T1000 (cell line): ENCODE measurements around the gene FAM83D.

ENCODE experiments used
- DNase-seq: peaks from one replicate; lab custom pipeline; 2025; ENCODE audit warnings: mixed read lengths; lab: John Stamatoyannopoulos, UW

Gene FAM83D

DNA sequence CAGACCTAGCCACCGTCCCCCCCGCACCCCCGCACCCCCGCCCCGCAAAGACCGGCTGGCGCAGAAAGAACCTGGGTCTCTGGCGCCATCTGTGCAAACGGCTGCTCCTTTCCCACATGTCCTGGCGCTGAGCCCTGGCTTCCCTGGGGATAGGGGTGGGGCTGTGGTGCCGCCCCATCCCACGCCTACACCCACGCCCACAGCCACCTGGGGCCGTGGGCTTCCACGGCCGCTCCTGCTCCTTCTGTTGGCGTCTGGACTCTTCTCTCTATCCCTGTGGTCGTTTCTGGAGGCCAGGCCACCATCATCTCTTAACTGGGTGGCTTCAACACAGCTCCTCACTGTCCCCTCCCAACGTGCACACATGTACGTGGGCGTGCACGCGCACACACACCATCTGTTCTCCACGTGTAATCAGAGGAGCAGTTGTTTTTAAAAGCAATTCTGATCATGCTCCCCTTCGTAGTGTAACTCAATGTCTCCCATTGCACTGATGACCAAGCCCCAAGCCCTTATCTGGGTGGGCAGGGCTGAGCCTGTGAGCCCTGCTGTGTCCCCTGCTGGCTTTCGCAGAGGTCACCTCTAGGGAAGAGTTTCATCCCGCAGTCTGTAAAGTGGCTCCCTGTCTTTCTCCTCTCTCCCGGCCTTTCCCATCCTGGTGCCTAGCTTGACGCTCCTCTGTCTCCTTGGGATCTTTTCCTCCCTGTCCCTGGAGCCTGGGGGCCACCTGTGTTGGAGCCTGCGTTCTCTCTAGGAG is 31.9 kb upstream of the FAM83D start:
- DNase-seq: no peak

DNA sequence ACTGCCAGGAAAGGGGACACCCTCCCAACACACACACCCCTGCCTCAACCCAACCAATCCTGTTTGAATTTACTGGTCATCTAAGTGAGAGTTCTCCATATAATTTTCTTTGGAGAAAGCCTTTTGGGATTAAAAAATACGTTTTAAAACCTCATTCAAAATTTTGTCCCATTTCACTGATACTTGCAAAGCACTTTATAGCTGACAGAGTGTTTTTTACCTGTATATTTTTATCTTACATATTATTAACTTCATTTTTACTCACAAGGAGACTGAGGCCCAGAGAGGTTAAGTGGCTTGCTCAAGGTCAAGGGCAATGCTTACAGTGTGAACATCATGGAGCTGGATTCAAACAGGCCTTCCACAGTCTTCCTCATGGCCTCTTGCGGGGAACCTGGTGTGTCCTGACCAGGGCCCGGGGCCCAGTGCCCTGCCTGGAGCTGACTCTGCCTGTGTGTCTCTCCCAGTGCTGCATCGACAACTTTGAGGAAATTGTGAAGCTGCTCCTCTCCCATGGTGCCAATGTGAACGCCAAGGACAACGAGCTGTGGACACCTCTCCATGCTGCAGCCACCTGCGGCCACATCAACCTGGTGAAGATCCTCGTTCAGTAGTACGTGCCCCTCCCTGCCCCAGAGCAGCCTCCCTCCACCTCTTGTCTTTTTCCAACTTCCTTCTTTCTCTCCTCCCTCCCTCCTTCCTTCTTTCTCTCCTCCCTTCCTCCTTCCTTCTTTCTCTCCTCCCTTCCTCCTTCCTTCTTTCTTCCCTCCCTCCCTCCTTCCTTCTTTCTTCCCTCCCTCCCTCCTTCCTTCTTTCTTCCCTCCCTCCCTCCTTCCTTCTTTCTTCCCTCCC is 30.9 kb upstream of the FAM83D start:
- no peak for DNase-seq

DNA sequence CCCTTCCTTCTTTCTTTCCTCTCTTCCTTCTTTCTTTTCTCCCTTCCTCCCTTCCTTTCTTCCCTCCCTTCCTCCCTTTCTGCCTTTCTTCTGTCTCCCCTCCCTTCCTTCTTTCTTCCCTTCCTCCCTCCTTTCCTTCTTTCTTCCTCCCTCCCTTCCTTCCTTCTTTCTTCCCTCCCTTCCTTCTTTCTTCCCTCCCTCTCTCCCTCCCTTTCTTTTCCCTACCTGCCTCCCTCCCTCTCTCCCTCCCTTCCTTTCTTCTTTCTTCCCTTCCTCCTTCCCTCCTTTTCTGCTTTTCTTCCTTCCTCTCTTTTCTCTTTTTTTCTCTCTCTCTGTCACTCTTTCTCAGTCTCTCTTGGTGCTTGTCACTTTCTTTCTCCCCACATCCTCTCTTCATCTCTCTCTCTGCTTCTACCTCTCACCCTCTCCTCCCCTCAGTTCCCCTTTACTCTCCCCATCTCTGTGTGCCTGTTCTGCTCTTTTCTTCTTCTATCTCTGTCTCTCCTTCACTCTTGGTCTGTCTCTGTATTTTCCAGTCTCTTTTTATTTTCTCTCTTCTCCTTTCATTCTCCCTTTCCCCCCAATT is 30.1 kb upstream of the FAM83D start:
- no peak for DNase-seq

- no peak for DNase-seq
Measured at GRCh38 chr20:38897267-38897666, 28.9 kb upstream of the FAM83D start.

- DNase-seq: no peak
Measured at GRCh38 chr20:38900606-38901005, 25.6 kb upstream of the FAM83D start.

DNA sequence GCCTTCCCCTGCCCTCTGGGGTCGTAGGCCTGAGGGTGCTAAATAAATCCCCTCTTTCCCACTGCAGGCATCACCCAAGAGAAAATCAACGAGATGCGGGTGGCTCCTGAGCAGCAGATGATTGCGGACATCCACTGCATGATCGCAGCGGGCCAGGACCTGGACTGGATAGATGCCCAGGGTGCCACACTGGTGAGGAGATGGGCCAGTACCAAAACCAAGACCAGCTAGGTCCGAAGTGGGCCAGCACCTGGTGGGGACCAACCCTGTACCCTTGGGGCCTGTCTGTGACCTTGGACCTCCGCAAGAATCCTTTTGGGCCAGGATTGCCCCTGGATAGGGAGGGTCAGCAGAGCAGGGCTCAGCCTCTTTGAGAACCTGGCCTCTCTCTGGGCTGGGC is 23.6 kb upstream of the FAM83D start:
- DNase-seq: no peak

DNA sequence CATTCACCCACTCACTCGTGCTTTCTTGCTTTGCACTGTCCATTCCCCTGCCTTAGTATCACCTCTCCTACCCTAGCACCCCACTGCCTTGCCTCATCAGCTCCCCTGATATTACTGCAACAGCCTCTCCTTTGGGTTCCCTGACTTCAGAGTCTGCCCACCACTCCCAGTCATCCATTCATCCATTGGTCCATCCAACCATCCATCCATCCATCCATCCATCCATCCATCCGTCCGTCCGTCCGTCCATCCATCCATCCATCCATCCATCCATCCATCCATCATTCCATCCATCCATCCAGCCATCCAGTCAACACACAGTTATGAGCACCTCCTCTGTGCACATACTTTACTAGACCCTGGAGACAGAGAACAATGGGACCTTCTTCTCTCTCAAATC is 22.9 kb upstream of the FAM83D start:
- no peak for DNase-seq

DNA sequence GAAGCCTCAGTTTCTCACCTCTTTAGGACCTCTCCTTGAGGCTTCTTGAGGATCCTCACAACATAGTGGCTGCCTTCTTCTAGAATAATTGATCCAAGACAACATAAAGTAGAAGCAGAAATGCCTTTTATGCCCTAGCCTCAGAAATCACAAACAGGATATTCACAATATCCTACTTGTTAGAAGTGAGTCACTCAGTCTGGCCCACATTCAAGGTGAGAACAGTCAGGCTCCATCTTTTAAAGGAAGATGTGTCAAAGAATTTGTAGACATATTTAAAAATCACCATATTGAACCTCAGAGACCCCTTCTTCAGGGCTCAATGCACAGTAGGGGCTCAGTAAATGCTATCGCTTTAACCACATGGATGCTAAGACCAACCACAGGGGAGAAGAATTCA is 20.8 kb upstream of the FAM83D start:
- DNase-seq: no peak

- DNase-seq: no peak
Measured at GRCh38 chr20:38907918-38908677, 18.1 kb upstream of the FAM83D start.

- DNase-seq: no peak
Measured at GRCh38 chr20:38915355-38915754, 10.9 kb upstream of the FAM83D start.

- no peak for DNase-seq
Measured at GRCh38 chr20:38917657-38918056, 8.6 kb upstream of the FAM83D start.

GRCh38 chr20:38918172-38918571 is 8.0 kb upstream of the FAM83D start:
- DNase-seq: no peak

GRCh38 chr20:38919683-38920082 is 6.5 kb upstream of the FAM83D start:
- no peak for DNase-seq

- DNase-seq: no peak
Measured at GRCh38 chr20:38920411-38920810, 5.8 kb upstream of the FAM83D start.

GRCh38 chr20:38920851-38921250 is 5.4 kb upstream of the FAM83D start:
- no peak for DNase-seq

- no peak for DNase-seq
Measured at GRCh38 chr20:38924718-38925117, 1.5 kb upstream of the FAM83D start.

DNA sequence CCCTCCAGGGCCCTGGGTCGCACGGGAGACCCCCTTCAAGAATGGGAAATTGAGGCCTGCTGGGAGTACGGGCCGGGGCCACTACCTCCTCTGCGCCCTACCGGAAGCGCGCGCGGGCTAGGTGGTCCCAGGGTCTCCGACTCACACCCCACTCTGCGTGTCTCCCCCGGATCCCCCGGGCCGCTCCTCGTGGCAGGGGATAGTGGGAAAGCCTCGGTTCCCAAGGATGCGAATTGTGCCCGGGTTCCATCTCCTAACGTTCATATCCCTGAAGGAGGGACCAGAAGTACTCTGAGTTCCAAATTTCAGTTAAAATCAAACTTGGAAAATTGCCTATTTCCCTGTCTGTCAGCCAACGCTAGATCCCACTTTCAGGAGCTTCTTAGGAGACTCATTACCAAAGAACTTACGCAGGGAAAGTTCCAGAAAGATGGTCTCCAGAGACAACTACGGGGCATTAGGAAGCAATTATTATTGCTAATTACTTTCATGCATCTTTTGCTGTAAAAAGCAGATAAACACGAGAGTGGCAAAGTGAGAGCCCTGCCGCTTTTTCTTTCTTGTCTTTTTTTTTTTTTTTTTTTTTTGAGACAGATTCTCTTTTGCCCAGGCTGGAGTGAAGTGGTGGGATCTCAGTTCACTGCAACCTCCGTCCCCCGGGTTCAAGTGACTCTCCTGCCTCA is 858 bp downstream of the FAM83D start:
- DNase-seq: no peak

DNA sequence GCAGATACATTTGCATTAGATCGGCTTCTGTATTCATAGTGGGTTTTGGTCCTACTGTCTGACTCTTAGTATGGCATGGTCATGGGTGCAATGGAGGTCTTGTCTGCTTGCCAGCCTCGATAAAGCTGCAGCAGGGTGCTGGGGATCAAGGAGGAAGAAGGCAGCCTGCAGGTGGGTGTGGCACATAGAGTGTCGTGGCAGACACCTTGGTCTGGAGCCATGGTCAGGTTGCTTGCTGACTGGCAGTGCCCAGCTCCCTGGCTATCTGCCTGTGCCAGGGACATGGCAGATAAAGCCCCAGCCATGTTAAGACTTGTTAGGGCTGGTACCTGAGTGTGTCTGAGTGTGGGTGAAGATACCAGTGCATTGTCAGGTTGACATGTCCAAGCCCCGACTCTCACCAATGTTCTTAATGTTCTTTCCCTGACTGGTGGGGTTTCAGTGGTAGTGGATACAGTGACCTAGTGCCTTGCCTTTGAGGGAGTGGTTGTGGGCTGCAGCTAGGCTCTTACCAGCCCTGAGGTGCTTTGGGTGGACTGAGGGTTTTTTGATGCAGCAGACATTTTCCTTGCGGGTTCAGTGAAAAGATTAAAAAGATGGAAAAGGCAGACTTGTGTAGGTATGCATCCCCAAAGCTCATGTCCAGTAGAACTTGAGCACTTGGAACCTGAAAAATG is 1.8 kb downstream of the FAM83D start:
- DNase-seq: no peak

DNA sequence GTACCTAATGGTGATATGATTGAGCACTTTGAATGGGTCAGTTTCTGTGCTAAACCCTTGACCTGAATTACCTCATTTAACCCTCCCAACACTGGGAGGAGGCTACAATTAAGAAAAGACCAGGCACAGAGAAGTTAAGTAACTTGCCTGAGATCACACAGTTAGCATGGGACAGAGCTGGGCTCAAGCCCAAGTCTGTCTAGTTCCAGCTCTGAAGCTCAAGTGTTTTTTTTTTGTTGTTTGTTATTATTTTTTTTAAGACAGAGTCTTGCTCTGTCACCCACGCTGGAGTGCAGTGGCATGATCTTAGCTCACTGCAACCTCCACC is 4.0 kb downstream of the FAM83D start:
- no peak for DNase-seq

DNA sequence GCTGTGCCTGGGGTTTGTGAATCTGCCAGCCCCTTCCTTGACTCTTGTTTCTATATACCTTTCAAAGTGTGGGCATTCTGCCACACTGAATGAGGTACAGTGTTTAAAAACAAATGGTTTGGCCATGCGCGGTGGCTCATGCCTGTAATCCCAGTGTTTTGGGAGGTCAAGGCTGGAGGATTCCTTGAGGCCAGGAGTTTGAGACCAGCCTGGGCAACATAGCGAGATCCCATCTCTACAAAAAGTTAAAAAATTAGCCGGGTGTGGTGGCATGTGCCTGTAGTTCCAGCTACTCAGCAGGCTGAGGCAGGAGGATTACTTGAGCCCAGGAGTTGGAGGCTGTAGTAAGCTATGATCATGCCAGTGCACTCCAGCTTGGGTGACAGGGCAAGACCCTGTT is 5.8 kb downstream of the FAM83D start:
- DNase-seq: no peak

DNA sequence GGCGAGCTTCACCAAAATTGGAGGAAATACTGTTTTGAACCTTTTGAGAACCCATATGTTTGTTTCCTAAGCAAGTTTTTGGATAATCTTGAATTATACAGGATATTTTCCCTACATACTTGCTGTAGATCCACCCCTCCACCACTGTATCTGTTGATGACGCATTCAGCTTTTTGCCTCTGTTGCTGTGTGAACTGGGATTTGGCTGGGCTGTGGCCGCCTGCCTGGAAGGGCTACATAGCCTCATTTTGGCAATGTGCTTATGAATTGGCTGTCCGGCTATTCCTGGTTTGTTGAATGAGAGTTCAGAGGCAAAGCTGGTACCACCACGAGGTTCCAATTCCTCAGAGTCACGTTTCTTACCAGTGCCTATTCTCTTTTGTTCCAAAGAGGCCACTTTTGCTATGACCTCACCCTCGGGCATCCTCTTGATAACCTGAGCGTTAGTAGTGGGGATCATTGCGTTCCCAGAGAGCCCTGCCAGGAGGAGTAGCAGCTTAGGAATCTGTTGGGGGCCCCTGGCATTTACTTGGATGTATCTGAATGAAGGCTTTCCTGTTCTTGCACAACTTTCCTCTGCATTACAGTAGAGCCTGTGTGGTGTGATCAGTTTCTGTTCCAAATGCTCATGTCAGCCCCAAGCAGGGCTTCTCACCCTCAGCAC is 6.4 kb downstream of the FAM83D start:
- DNase-seq: no peak
